Activated T-helper 2 cell treated with anti-CD3 and anti-CD28 coated beads, Interferon-gamma antibody, Interleukin-2, Interleukin-4, amounts not matched to agents 10 μg/mL and 5 μg/mL and 100 μg/mL, durations not matched to agents 14 hours and 24 hours and 36 hours (primary cell): Measurements from ENCODE around the gene MRPL38. TPM values are rescaled to one million over a fixed set of nuclear protein-coding genes. Genes with fewer than 3 reads are reported as not detected.

Source experiments
- DNase-seq: peaks from one replicate; pipeline ENCODE4 v3.0.0; 2021; ENCODE audit warnings: low spot score
- H3K27ac Mint-ChIP-seq: one replicate; pipeline ENCODE4 v1.8.0; 2021; ENCODE audit warnings: mixed read lengths
- H3K27me3 Mint-ChIP-seq: one replicate; pipeline ENCODE4 v1.8.0; 2021; ENCODE audit warnings: low read depth, mixed read lengths
- H3K36me3 Mint-ChIP-seq: one replicate; pipeline ENCODE4 v1.8.0; 2021; ENCODE audit warnings: low read depth, mixed read lengths
- H3K4me1 Mint-ChIP-seq: one replicate; pipeline ENCODE4 v1.8.0; 2021; ENCODE audit warnings: low read depth, mixed read lengths
- H3K4me3 Mint-ChIP-seq: one replicate; pipeline ENCODE4 v1.8.0; 2021; ENCODE audit warnings: low read depth, mild to moderate bottlenecking, moderate library complexity, mixed read lengths
- H3K9me3 Mint-ChIP-seq: one replicate; pipeline ENCODE4 v1.8.0; 2021; ENCODE audit warnings: mixed read lengths
- intact Hi-C: fragments of 100-400 bp; cut with micrococcal nuclease; formaldehyde crosslinking; loops from one replicate; pipeline ENCODE4 v1.15.1; 2023
- total RNA-seq: library from RNA; stranded (reverse); gene quantifications from 2 replicates; pipeline ENCODE4 v1.2.3, GENCODE V29; 2022

Gene MRPL38
- total RNA-seq, 1 donor from 2014 or later = 127 TPM

- Mint-ChIP-seq H3K9me3 (no peaks in the 10 kb centered on the region), H3K27ac (no peak overlapping the region), H3K4me3 (no peak overlapping the region), H3K27me3 (no peaks in the 10 kb centered on the region), H3K4me1 (no peaks in the 10 kb centered on the region), H3K36me3 (peaks cover 3% of the 10 kb centered on the region)
- intact Hi-C loops = no loop called here
- DNase-seq = no peak
Measured at GRCh38 chr17:75927286-75927922, 22.7 kb upstream of the MRPL38 start.

GRCh38 chr17:75926456-75926855 lies 21.8 kb upstream of the MRPL38 start:
- intact Hi-C loops = no loop called here
- Mint-ChIP-seq H3K4me3 (no peak overlapping the region), H3K27ac (no peak overlapping the region), H3K36me3 (peaks cover 3% of the 10 kb centered on the region), H3K27me3 (no peaks in the 10 kb centered on the region), H3K9me3 (no peaks in the 10 kb centered on the region), H3K4me1 (no peaks in the 10 kb centered on the region)
- no peak for DNase-seq

GRCh38 chr17:75925912-75926311 lies 21.2 kb upstream of the MRPL38 start:
- Mint-ChIP-seq H3K27ac (no peak overlapping the region), H3K4me1 (no peaks in the 10 kb centered on the region), H3K9me3 (no peaks in the 10 kb centered on the region), H3K27me3 (no peaks in the 10 kb centered on the region), H3K4me3 (no peak overlapping the region), H3K36me3 (peaks cover 3% of the 10 kb centered on the region)
- intact Hi-C loops = no loop called here
- no peak for DNase-seq

- Mint-ChIP-seq H3K4me3 (no peak overlapping the region), H3K9me3 (no peaks in the 10 kb centered on the region), H3K36me3 (peaks cover 3% of the 10 kb centered on the region), H3K27ac (no peak overlapping the region), H3K27me3 (no peaks in the 10 kb centered on the region), H3K4me1 (no peaks in the 10 kb centered on the region)
- DNase-seq = no peak
- intact Hi-C loops = no loop called here
Measured at GRCh38 chr17:75925103-75925502, 20.4 kb upstream of the MRPL38 start.

- no peak overlapping the region for H3K4me3 Mint-ChIP-seq
- peaks cover 3% of the 10 kb centered on the region for H3K36me3 Mint-ChIP-seq
- no peaks in the 10 kb centered on the region for H3K9me3 Mint-ChIP-seq
- no peak for DNase-seq
- no peak overlapping the region for H3K27ac Mint-ChIP-seq
- intact Hi-C loops = no loop called here
- H3K27me3 Mint-ChIP-seq = no peaks in the 10 kb centered on the region
- no peaks in the 10 kb centered on the region for H3K4me1 Mint-ChIP-seq
Measured at GRCh38 chr17:75922963-75923874, 18.5 kb upstream of the MRPL38 start.

- Mint-ChIP-seq H3K36me3 (peaks cover 3% of the 10 kb centered on the region), H3K27me3 (no peaks in the 10 kb centered on the region), H3K9me3 (no peaks in the 10 kb centered on the region), H3K4me3 (no peak overlapping the region), H3K27ac (no peak overlapping the region), H3K4me1 (no peaks in the 10 kb centered on the region)
- intact Hi-C loops = no loop called here
- no peak for DNase-seq
Measured at GRCh38 chr17:75922173-75922961, 17.7 kb upstream of the MRPL38 start.

- Mint-ChIP-seq H3K27me3 (no peaks in the 10 kb centered on the region), H3K36me3 (peaks cover under 1% of the 10 kb centered on the region), H3K4me3 (no peak overlapping the region), H3K4me1 (peaks cover 2% of the 10 kb centered on the region), H3K27ac (no peak overlapping the region), H3K9me3 (no peaks in the 10 kb centered on the region)
- no peak for DNase-seq
- intact Hi-C loops = no loop called here
Measured at GRCh38 chr17:75921596-75921995, 16.9 kb upstream of the MRPL38 start.

GRCh38 chr17:75920045-75920560 lies 15.4 kb upstream of the MRPL38 start:
- intact Hi-C loops = no loop called here
- H3K9me3 Mint-ChIP-seq = no peaks in the 10 kb centered on the region
- DNase-seq = no peak
- H3K36me3 Mint-ChIP-seq = no peaks in the 10 kb centered on the region
- no peak overlapping the region for H3K4me3 Mint-ChIP-seq
- H3K27me3 Mint-ChIP-seq = no peaks in the 10 kb centered on the region
- peaks cover 2% of the 10 kb centered on the region for H3K4me1 Mint-ChIP-seq
- H3K27ac Mint-ChIP-seq = no peak overlapping the region

- intact Hi-C loops = no loop called here
- H3K9me3 Mint-ChIP-seq = no peaks in the 10 kb centered on the region
- no peak overlapping the region for H3K4me3 Mint-ChIP-seq
- no peak overlapping the region for H3K27ac Mint-ChIP-seq
- no peaks in the 10 kb centered on the region for H3K36me3 Mint-ChIP-seq
- H3K27me3 Mint-ChIP-seq = no peaks in the 10 kb centered on the region
- no peak for DNase-seq
- H3K4me1 Mint-ChIP-seq = peaks cover 2% of the 10 kb centered on the region
Measured at GRCh38 chr17:75919611-75920010, 14.9 kb upstream of the MRPL38 start.

- Mint-ChIP-seq H3K36me3 (no peaks in the 10 kb centered on the region), H3K4me1 (peaks cover 2% of the 10 kb centered on the region), H3K4me3 (no peak overlapping the region), H3K27me3 (no peaks in the 10 kb centered on the region), H3K9me3 (no peaks in the 10 kb centered on the region), H3K27ac (no peak overlapping the region)
- no peak for DNase-seq
- intact Hi-C loops = no loop called here
Measured at GRCh38 chr17:75917917-75918445, 13.3 kb upstream of the MRPL38 start.

GRCh38 chr17:75917141-75917916 lies 12.6 kb upstream of the MRPL38 start:
- Mint-ChIP-seq H3K27me3 (no peaks in the 10 kb centered on the region), H3K36me3 (no peaks in the 10 kb centered on the region), H3K27ac (no peak overlapping the region), H3K9me3 (no peaks in the 10 kb centered on the region), H3K4me1 (peaks cover 2% of the 10 kb centered on the region), H3K4me3 (no peak overlapping the region)
- intact Hi-C loops = no loop called here
- no peak for DNase-seq

GRCh38 chr17:75915268-75915667 lies 10.6 kb upstream of the MRPL38 start:
- Mint-ChIP-seq H3K27ac (no peak overlapping the region), H3K4me3 (no peak overlapping the region), H3K4me1 (peaks cover 2% of the 10 kb centered on the region), H3K27me3 (no peaks in the 10 kb centered on the region), H3K36me3 (no peaks in the 10 kb centered on the region), H3K9me3 (no peaks in the 10 kb centered on the region)
- intact Hi-C loops = no loop called here
- DNase-seq = no peak
